Activated CD8-positive, alpha-beta memory T cell treated with anti-CD3 and anti-CD28 coated beads, Interleukin-2, amount 50 U/mL, for 1 hour (primary cell): ENCODE data around the gene PFDN2.

Experiments used
- DNase-seq: peaks from one replicate; pipeline ENCODE4 v3.0.0-alpha.2; 2020; ENCODE audit errors: extremely low read depth

The PFDN2 gene

GRCh38 chr1:161052899-161053298, 64.9 kb downstream of the PFDN2 start:
- DNase-seq, result no peak

GRCh38 chr1:161051219-161051618, 66.6 kb downstream of the PFDN2 start:
- no peak for DNase-seq
